Measurements from ENCODE around the gene IRAK2.

DNA sequence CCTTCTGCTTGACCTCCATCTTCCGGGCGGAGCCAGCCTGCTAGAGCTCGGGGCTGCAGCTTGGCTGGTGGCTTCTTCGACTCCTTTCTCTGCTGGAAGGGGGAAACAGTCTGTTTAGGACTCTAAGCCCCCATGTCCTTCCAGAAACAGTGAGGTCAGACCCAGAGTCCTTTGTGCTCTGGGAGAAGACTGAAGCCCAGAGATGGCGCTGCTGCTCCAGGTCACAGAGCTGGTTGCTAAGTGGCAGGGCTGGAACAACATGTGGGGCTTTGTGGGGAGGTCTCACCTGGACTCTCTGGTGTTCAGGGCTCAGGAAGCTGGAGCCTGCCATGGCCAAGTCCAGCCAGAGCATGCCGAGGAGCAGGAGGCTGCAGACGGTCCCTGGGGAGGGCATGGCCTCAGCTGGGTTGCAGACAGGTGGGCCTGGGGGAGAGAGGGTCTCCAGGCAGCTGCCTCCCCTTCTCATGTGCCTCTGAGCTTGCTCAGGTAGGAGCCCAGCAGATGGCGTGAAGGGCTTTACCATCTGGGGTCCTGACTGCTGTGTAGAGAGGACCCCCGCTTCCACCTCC is 125.2 kb downstream of the IRAK2 start:
- TF ChIP-seq, protein P1, sequence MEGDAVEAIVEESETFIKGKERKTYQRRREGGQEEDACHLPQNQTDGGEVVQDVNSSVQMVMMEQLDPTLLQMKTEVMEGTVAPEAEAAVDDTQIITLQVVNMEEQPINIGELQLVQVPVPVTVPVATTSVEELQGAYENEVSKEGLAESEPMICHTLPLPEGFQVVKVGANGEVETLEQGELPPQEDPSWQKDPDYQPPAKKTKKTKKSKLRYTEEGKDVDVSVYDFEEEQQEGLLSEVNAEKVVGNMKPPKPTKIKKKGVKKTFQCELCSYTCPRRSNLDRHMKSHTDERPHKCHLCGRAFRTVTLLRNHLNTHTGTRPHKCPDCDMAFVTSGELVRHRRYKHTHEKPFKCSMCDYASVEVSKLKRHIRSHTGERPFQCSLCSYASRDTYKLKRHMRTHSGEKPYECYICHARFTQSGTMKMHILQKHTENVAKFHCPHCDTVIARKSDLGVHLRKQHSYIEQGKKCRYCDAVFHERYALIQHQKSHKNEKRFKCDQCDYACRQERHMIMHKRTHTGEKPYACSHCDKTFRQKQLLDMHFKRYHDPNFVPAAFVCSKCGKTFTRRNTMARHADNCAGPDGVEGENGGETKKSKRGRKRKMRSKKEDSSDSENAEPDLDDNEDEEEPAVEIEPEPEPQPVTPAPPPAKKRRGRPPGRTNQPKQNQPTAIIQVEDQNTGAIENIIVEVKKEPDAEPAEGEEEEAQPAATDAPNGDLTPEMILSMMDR (IDR thresholded peaks at IDR 0.05; ENCODE audit: low read length) = no peak
- no peak for TF ChIP-seq EZH2 (IDR thresholded peaks at IDR 0.05; ENCODE audit: borderline replicate concordance, low read length)

Data from OCI-LY1 (cell line).